Activated CD8-positive, alpha-beta memory T cell treated with anti-CD3 and anti-CD28 coated beads for 36 hours (primary cell): Measurements from ENCODE around the gene DNHD1. TPM values are rescaled to one million over a fixed set of nuclear protein-coding genes. Genes with fewer than 3 reads are reported as not detected.

Experiments
- CTCF ChIA-PET: fragments of 350-600 bp; sonication (Branson Sonifier 250); formaldehyde crosslinking; loops from one replicate; lab custom pipeline; 2021; ENCODE audit warnings: antibody characterized with exemption; lab: Charles Lee
- POLR2A ChIA-PET: fragments of 350-600 bp; sonication (Branson Sonifier 250); formaldehyde crosslinking; loops from one replicate; lab custom pipeline; 2021; ENCODE audit warnings: antibody characterized with exemption; lab: Charles Lee
- total RNA-seq, 2 experiments: library from RNA; stranded (reverse); gene quantifications; one replicate each; pipeline ENCODE4 v1.2.3, GENCODE V29; 2021

DNHD1 gene
- total RNA-seq, 2 experiments from 2014 or later: 11.3 to 12.2 TPM

DNA sequence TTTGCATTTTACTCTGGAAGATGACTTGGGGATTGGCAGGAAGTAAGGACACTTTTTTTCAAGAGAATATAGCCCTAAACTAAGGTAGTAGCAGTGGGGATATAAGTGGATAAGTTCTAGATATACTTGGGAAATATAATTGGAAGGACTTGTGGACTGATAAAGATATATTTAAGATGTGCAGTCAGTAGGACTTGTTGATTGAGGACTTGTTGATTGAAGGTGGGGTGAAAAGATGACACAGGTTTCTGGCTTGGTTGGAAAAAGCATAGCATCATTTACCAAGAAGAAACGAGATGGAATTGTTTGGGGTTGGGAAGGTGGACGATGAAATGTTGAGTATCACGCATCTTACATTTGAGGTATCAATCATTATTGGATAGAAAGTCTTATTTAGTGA lies 116.4 kb downstream of the DNHD1 start:
- CTCF ChIA-PET: interaction anchor here (0.7 to 2.1 kb wide), 6 partner anchors 9 to 89 kb away, joined by 3 to 8 read pairs (median 3); partner anchors contain the start of gene MRPL17

DNA sequence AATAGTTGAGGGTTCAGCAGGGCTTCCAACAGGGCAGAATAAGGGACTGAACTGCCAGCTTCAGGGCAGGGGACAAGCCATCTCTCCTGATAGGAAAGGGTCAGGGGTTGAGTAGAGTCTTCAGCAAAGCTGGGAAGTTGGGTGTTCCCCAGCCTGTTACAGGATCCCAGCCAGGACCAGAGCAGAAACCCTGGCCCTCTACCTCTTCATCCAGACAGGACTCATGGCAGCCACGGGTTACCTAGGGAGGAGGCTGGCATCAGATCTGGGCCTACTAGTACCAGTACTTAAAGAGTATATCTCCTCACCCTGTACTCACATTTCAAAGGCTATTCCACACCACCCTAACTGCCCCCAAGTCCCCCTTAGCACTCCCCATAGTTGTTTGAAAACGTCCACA lies 117.4 kb downstream of the DNHD1 start:
- POLR2A ChIA-PET: no interaction called here

More for the DNA sequence above, 116.4 kb downstream of the DNHD1 start:
- POLR2A ChIA-PET: interaction anchor here (2.6 kb wide), 1 partner anchor 70 kb away, joined by 11 read pairs; the partner anchor contains the start of gene MRPL17

DNA sequence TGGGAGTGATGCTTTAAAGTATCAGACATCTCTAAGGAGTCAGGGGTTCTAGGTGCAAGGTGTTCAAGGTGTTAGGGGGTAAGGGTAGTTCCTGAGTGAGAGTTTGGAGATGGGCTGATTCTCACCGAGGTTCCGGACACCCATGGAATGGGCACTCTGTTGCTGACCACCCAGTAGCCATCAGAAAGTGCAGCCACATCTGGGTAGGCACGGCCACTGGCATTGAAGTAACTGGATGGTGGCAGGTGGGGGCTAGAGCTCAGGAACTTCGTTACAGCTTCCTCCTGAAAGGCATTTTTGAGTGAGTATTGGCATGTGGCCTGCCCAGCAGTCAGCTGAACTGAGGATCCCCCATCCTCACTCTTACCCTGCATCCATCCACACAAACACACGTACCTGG lies 118.0 kb downstream of the DNHD1 start:
- ChIA-PET CTCF (no interaction called here), POLR2A (no interaction called here)

More for the DNA sequence above, 117.4 kb downstream of the DNHD1 start:
- CTCF ChIA-PET: no interaction called here

DNA sequence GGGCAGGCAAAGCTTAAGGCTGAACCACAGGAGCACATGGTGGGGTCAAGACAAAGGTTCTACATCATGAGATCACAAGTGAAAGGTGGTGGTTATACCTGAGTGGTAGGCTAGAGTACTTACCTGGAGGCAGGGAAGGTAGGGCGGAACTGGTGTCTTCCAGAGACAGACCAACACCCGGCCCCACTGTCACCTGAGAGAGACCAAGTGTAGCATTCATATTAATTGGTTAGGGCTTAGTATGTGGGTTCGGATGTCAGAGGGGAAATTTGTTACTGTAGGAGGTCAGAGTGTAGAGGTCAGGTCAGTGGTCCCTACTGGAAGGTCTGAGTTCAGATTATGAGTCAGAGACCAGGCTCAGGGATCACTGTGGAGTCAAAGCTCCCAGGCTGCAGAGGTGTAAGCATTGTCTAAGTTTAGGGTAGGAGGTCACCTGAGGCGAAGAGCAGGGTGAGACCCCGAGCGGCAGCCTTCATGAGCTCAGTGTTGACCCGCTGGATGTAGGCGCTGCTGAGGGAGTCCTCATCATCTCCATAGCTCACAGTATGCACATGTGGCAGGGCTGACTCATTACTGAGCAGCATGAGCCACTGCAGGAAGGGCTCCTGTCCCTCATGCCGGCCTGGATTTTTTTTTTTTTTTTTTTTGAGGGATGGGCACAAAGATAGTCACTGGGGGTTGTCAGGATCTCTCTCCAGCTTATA lies 119.0 kb downstream of the DNHD1 start:
- POLR2A ChIA-PET: no interaction called here

DNA sequence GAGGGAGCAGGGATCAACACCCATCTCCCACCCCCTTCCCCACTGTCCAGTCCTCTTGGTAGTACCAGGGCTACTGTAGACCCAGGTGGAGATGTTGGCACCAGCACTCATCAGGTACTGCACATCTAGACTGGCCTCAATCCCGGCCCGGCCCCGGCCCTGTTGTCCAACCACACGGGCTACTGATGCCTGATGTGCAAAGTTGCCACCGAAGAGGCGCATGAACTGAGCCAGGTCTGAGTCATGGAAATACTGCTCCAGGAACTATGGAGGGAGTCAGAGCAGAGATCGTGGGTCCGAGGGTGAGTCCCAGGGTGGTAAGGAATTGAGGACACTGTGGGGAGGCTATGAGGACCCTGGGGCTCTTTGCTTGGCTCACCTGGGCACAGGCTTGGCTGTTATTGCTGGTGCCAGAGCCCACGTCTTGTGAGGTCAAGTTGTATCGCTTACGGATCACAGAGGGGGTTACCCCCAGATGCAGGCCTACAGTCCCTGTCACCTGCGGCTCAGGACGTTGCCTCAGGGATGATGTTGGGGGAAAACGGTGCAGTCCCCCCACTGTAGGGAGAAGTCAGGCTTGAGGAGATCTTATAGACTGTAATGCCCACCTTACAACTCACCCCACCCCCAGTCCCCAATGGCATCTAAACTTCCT lies 119.6 kb downstream of the DNHD1 start:
- POLR2A ChIA-PET: interaction anchor here (0.5 kb wide), 1 partner anchor 18 kb away, joined by 4 read pairs; no protein-coding TSS in a partner anchor

More for the DNA sequence above, 119.0 kb downstream of the DNHD1 start:
- CTCF ChIA-PET: interaction anchor here (0.7 kb wide), 1 partner anchor 44 kb away, joined by 3 read pairs; no protein-coding TSS in a partner anchor

DNA sequence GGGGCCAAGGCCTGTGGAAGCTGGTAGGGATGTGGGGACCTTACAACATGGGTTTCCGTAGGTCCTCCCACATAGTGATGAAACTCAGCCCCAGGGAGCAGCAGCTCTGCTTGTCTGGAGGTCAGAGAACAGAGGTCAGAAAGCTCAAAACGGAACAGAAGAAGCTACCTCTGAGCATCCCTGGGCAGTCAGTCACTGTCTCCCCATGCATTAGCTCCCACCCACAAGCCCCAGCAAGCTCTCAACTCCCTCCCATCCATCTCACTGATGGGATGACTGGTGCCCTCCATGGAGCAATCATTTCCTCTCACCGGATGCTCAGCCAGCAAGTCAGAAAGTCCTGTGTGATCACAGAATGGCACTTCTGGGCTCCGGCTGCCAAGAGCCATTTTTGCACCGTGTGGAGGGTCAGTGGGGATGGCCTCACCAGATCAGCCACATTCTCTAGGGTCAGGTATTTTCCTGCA lies 120.3 kb downstream of the DNHD1 start:
- CTCF ChIA-PET: interaction anchor here (0.7 to 2.6 kb wide), 9 partner anchors 10 to 120 kb away, joined by 3 to 22 read pairs (median 4); partner anchors contain the start of gene MRPL17
- POLR2A ChIA-PET: interaction anchor here (0.5 to 2.7 kb wide), 4 partner anchors 13 to 77 kb away, joined by 3 to 21 read pairs (median 4); no protein-coding TSS in a partner anchor

More for the DNA sequence above, 119.6 kb downstream of the DNHD1 start:
- CTCF ChIA-PET: interaction anchor here (0.7 kb wide), 1 partner anchor 44 kb away, joined by 3 read pairs; no protein-coding TSS in a partner anchor

DNA sequence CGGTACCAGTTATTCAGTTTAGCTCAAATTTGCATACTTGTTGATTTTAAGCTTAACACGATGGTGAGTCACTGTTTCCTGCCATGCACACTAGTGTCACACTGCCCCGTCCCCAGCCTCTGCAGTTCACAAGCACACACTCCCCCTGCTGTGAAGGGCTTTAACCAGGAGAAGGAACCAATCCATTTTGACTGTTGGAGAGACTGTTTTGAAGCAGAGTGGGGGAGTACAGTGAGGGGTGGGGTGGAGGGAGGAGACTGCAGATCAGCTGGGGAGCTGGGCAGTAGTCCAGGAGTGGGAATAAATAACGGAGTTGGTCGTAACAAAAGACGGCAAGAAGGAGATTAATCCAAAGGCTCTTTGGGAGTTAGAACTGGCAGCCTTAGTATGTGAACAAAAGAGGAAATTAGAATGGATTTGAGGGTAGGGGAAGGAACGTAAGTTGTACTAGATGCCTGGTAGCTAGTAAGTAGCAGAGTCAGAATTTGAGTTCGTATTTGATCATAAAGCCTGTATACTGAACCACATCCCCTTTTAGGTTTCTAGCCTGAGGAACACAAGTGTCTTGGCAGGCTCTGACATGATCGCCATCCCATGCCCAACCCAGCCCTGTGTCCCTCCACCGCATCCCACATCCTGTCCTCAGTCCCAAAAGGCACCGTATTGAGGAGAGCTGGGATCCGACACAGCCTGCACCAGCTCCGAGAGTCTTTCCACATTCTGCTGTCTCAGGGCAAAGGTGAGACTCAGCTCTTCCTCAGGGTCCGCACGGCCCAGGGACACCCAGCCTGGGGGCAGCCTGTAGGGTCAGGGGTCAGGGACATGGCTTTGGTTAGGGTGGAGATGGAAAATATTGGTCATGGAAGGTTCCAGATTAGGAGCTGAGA lies 121.3 kb downstream of the DNHD1 start:
- ChIA-PET CTCF (interaction anchor here (0.6 to 2.6 kb wide), 15 partner anchors 8 to 119 kb away, joined by 3 to 22 read pairs (median 4); partner anchors contain the start of gene MRPL17), POLR2A (interaction anchor here (0.6 to 2.7 kb wide), 12 partner anchors 9 to 137 kb away, joined by 3 to 21 read pairs (median 3); partner anchors contain the start of genes ARFIP2, MRPL17 and TIMM10B)

DNA sequence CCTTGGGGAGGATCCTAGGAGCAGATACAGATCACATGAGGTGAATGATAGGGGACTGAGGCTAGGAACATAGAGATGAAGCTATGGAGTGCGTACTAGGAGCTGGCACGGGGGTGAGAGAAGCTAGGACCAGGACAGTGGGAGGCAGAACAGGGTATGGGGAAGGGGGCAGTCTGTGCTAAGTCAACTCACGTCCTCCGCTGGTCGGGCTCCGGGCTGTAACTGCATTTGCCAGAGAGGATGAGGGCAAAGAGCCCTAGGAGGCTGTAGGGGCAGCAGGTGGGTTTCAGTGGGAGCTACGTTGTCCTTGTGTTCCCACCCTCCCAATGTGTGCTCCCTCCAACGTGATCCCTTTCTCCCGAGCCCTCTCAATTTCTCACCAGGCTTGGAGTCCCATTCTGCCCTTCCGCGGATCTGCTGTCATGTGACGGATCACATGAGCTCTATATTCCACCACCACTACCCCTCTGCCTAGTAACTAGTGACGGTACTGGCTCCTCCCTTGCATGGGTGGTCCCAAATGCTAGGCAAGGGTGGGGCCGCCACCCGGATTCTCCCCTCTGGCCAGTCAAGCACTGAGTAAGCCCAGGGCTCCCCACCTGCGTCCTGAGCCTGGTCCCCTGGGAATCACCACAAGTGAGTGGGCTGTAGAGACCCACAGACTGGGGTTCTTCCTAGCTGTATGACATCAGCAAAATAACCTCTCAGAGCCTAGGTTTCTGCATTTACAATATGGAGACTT lies 122.1 kb downstream of the DNHD1 start, which contains the start of gene TPP1:
TPP1 (minus strand) TSS at position 419 of the 742 bp plus-strand sequence; CDS start at position 397, 22 bp downstream.
- ChIA-PET POLR2A (interaction anchor here (1.0 to 2.7 kb wide), 9 partner anchors 9 to 137 kb away, joined by 3 to 21 read pairs (median 6); partner anchors contain the start of genes ARFIP2, MRPL17 and TIMM10B), CTCF (interaction anchor here (0.6 to 2.6 kb wide), 13 partner anchors 8 to 75 kb away, joined by 3 to 22 read pairs (median 4); partner anchors contain the start of gene MRPL17)

DNA sequence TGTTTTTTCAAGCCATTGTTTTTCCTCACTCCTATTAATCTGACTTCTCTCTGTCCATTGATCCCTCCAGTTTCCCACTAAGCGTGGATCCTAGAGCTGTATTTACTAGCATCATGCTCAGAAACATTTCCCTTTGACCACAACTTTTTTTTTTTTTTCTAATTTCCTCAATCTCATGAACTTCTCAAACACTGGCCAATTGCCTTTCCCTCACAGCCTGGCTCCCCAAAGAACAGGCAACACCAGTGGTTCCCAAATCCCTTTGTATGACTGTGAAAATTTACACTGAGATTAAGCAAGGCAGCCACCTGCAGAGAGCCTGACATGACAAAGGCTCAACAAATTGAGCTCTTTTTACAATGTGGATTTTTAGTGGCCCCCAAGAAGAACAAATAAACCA lies 123.6 kb downstream of the DNHD1 start:
- ChIA-PET POLR2A (no interaction called here), CTCF (interaction anchor here (1.0 kb wide), 1 partner anchor 69 kb away, joined by 3 read pairs; no protein-coding TSS in a partner anchor)

Other genes with a start within 250 kb of the DNHD1 start
- not detected for gene CCKBR, start 237.4 kb upstream of the DNHD1 start, total RNA-seq
- gene CAVIN3, start 176.8 kb upstream of the DNHD1 start, total RNA-seq: 10 to 100 TPM; 45.0 to 45.3 TPM
- 10 to 100 TPM; 21.9 to 24.4 TPM for gene SMPD1, start 106.8 kb upstream of the DNHD1 start, total RNA-seq
- gene APBB1, start 78.2 kb upstream of the DNHD1 start, total RNA-seq: 10 to 100 TPM; 37.2 to 39.7 TPM
- gene HPX, start 56.3 kb upstream of the DNHD1 start, total RNA-seq: not detected
- gene TRIM3, start 23.3 kb upstream of the DNHD1 start, total RNA-seq: 1 to 10 TPM; 5.4 to 6.6 TPM
- 10 to 100 TPM; 49.2 to 50.7 TPM for gene ARFIP2, start 15.9 kb upstream of the DNHD1 start, total RNA-seq
- gene TIMM10B, start 15.8 kb upstream of the DNHD1 start, total RNA-seq: 10 to 100 TPM; 44.2 to 45.8 TPM
- 10 to 100 TPM; 44.9 to 48.0 TPM for gene RRP8, start 106.3 kb downstream of the DNHD1 start, total RNA-seq
- 10 to 100 TPM; 74.6 to 83.3 TPM for gene ILK, start 106.5 kb downstream of the DNHD1 start, total RNA-seq
- gene TAF10, start 114.9 kb downstream of the DNHD1 start, total RNA-seq: 100 to 1,000 TPM; 163 to 176 TPM
- gene TPP1, start 122.1 kb downstream of the DNHD1 start, total RNA-seq: 10 to 100 TPM; 44.7 to 50.5 TPM
- under 1 TPM; 0.40 to 0.53 TPM for gene DCHS1, start 158.5 kb downstream of the DNHD1 start, total RNA-seq
- gene MRPL17, start 186.1 kb downstream of the DNHD1 start, total RNA-seq: 100 to 1,000 TPM; 132 to 146 TPM